HEK293 (cell line): ENCODE data around the gene FHL3.

Experiments
- BCL11A ChIP-seq: fragments of 450-650 bp; formaldehyde crosslinking; IDR thresholded peaks from 2 replicates; pipeline ENCODE4 v1.5.1; 2016; ENCODE audit warnings: low read depth, missing biosample characterization, missing genetic modification characterization
- HOXC10 ChIP-seq: sonication (generic); formaldehyde crosslinking; IDR thresholded peaks from 2 replicates; pipeline ENCODE4 v1.8.1; 2023; ENCODE audit warnings: mild to moderate bottlenecking, missing genetic modification reagents
- KLF17 ChIP-seq: fragments of 450-650 bp; formaldehyde crosslinking; IDR thresholded peaks from 2 replicates; pipeline ENCODE4 v1.5.1; 2016; ENCODE audit warnings: missing biosample characterization, missing genetic modification characterization
- KLF7 ChIP-seq: fragments of 450-650 bp; formaldehyde crosslinking; IDR thresholded peaks from 2 replicates; pipeline ENCODE4 v1.5.1; 2016; ENCODE audit warnings: missing biosample characterization, missing genetic modification characterization, borderline replicate concordance
- MZF1 ChIP-seq: fragments of 450-650 bp; formaldehyde crosslinking; IDR thresholded peaks from 2 replicates; pipeline ENCODE4 v1.5.1; 2017; ENCODE audit warnings: missing biosample characterization, missing genetic modification characterization, borderline replicate concordance
- PATZ1 ChIP-seq: fragments of 450-650 bp; formaldehyde crosslinking; IDR thresholded peaks from 2 replicates; pipeline ENCODE4 v1.5.1; 2016; ENCODE audit warnings: missing biosample characterization, missing genetic modification characterization
- REPIN1 ChIP-seq: fragments of 450-650 bp; formaldehyde crosslinking; IDR thresholded peaks from 2 replicates; pipeline ENCODE4 v1.5.1; 2017; ENCODE audit warnings: missing biosample characterization, missing genetic modification characterization, low read depth
- SALL2 ChIP-seq: fragments of 450-650 bp; formaldehyde crosslinking; IDR thresholded peaks from 2 replicates; pipeline ENCODE4 v1.5.0; 2017; ENCODE audit warnings: missing biosample characterization, mild to moderate bottlenecking, missing genetic modification characterization, borderline replicate concordance
- SCRT1 ChIP-seq: fragments of 450-650 bp; formaldehyde crosslinking; IDR thresholded peaks from 2 replicates; pipeline ENCODE4 v1.5.1; 2016; ENCODE audit warnings: missing biosample characterization, missing genetic modification characterization, borderline replicate concordance
- SETDB1 ChIP-seq: IDR thresholded peaks from one replicate; pipeline ENCODE4 v1.6.1; 2017; ENCODE audit warnings: mild to moderate bottlenecking, low read length, moderate library complexity, mixed read lengths; ENCODE audit not compliant: insufficient read length
- TSHZ1 ChIP-seq: fragments of 450-650 bp; formaldehyde crosslinking; IDR thresholded peaks from 2 replicates; pipeline ENCODE4 v1.5.1; 2016; ENCODE audit warnings: missing biosample characterization, missing genetic modification characterization, borderline replicate concordance
- ZFP3 ChIP-seq: fragments of 450-650 bp; formaldehyde crosslinking; IDR thresholded peaks from 2 replicates; pipeline ENCODE4 v1.5.1; 2016; ENCODE audit warnings: low read depth, missing biosample characterization, missing genetic modification characterization
- ZFP41 ChIP-seq: fragments of 450-650 bp; formaldehyde crosslinking; IDR thresholded peaks from 2 replicates; pipeline ENCODE4 v1.5.1; 2016; ENCODE audit warnings: missing biosample characterization, missing genetic modification characterization, borderline replicate concordance
- ZNF114 ChIP-seq: fragments of 450-650 bp; formaldehyde crosslinking; IDR thresholded peaks from 2 replicates; pipeline ENCODE4 v1.5.0; 2017; ENCODE audit warnings: missing biosample characterization, missing genetic modification characterization
- ZNF132 ChIP-seq: fragments of 450-650 bp; formaldehyde crosslinking; IDR thresholded peaks from 2 replicates; pipeline ENCODE4 v1.5.1; 2017; ENCODE audit warnings: missing biosample characterization, missing genetic modification characterization, borderline replicate concordance
- ZNF138 ChIP-seq: fragments of 450-650 bp; formaldehyde crosslinking; IDR thresholded peaks from 2 replicates; pipeline ENCODE4 v1.5.1; 2016; ENCODE audit warnings: missing biosample characterization, missing genetic modification characterization, borderline replicate concordance
- ZNF146 ChIP-seq: fragments of 450-650 bp; formaldehyde crosslinking; IDR thresholded peaks from 2 replicates; pipeline ENCODE4 v1.5.1; 2016; ENCODE audit warnings: missing biosample characterization, missing genetic modification characterization
- ZNF16 ChIP-seq: fragments of 450-650 bp; formaldehyde crosslinking; IDR thresholded peaks from 2 replicates; pipeline ENCODE4 v1.5.1; 2016; ENCODE audit warnings: low read depth, missing biosample characterization, missing genetic modification characterization
- ZNF23 ChIP-seq: fragments of 450-650 bp; formaldehyde crosslinking; IDR thresholded peaks from 2 replicates; pipeline ENCODE4 v1.5.1; 2016; ENCODE audit warnings: missing biosample characterization, missing genetic modification characterization, borderline replicate concordance
- ZNF292 ChIP-seq: fragments of 450-650 bp; formaldehyde crosslinking; IDR thresholded peaks from 2 replicates; pipeline ENCODE4 v1.5.1; 2016; ENCODE audit warnings: low read depth, missing biosample characterization, missing genetic modification characterization, borderline replicate concordance
- ZNF391 ChIP-seq: fragments of 450-650 bp; formaldehyde crosslinking; IDR thresholded peaks from 2 replicates; pipeline ENCODE4 v1.5.1; 2016; ENCODE audit warnings: low read depth, missing biosample characterization, missing genetic modification characterization, borderline replicate concordance
- ZNF398 ChIP-seq: fragments of 450-650 bp; formaldehyde crosslinking; IDR thresholded peaks from 2 replicates; pipeline ENCODE4 v1.5.1; 2017; ENCODE audit warnings: missing biosample characterization, missing genetic modification characterization
- ZNF521 ChIP-seq: fragments of 450-650 bp; formaldehyde crosslinking; IDR thresholded peaks from 2 replicates; pipeline ENCODE4 v1.5.1; 2017; ENCODE audit warnings: missing biosample characterization, mild to moderate bottlenecking, missing genetic modification characterization
- ZNF530 ChIP-seq: fragments of 450-650 bp; formaldehyde crosslinking; IDR thresholded peaks from 2 replicates; pipeline ENCODE4 v1.5.1; 2016; ENCODE audit warnings: low read depth, missing biosample characterization, missing genetic modification characterization
- ZNF596 ChIP-seq: fragments of 450-650 bp; IDR thresholded peaks from 2 replicates; pipeline ENCODE4 v1.5.0; 2018; ENCODE audit warnings: missing biosample characterization, mild to moderate bottlenecking, missing genetic modification characterization, moderate library complexity
- ZNF600 ChIP-seq: fragments of 450-650 bp; formaldehyde crosslinking; IDR thresholded peaks from 2 replicates; pipeline ENCODE4 v1.5.1; 2016; ENCODE audit warnings: missing biosample characterization, missing genetic modification characterization
- ZNF624 ChIP-seq: fragments of 450-650 bp; formaldehyde crosslinking; IDR thresholded peaks from 2 replicates; pipeline ENCODE4 v1.5.1; 2017; ENCODE audit warnings: missing biosample characterization, missing genetic modification characterization
- ZNF639 ChIP-seq: fragments of 450-650 bp; formaldehyde crosslinking; IDR thresholded peaks from 2 replicates; pipeline ENCODE4 v1.5.1; 2016; ENCODE audit warnings: missing biosample characterization, missing genetic modification characterization
- ZNF658 ChIP-seq: fragments of 450-650 bp; formaldehyde crosslinking; IDR thresholded peaks from 2 replicates; pipeline ENCODE4; 2016; ENCODE audit warnings: missing biosample characterization, missing genetic modification characterization
- ZNF664 ChIP-seq: fragments of 450-650 bp; formaldehyde crosslinking; IDR thresholded peaks from 2 replicates; pipeline ENCODE4 v1.5.1; 2016; ENCODE audit warnings: missing biosample characterization, missing genetic modification characterization
- ZNF707 ChIP-seq: fragments of 450-650 bp; formaldehyde crosslinking; IDR thresholded peaks from 2 replicates; pipeline ENCODE4 v1.5.1; 2016; ENCODE audit warnings: missing biosample characterization, missing genetic modification characterization
- ZNF792 ChIP-seq: fragments of 450-650 bp; formaldehyde crosslinking; IDR thresholded peaks from 2 replicates; pipeline ENCODE4 v1.5.1; 2016; ENCODE audit warnings: missing biosample characterization, missing genetic modification characterization

Gene FHL3

GRCh38 chr1:38029081-38029681 lies 23.9 kb upstream of the FHL3 start (continued):
- no peak for TF ChIP-seq TSHZ1
- no peak for TF ChIP-seq ZNF639 (tag by site-specific recombination)
- no peak for TF ChIP-seq ZNF707 (tag by site-specific recombination)
- no peak for TF ChIP-seq ZNF23
- no peak for TF ChIP-seq ZNF146
- no peak for TF ChIP-seq ZNF138 (tag by site-specific recombination)
- no peak for TF ChIP-seq ZNF16 (tag by site-specific recombination)
- TF ChIP-seq ZNF398 (tag by site-specific recombination): no peak
- TF ChIP-seq ZNF624 (tag by site-specific recombination): no peak
- no peak for TF ChIP-seq ZFP41 (tag by site-specific recombination)
- peak; percentile 11; the same call in 1 of the 2 replicates for TF ChIP-seq KLF17
- TF ChIP-seq HOXC10 (CRISPR knock-in tag): no peak
- TF ChIP-seq ZNF792 (tag by site-specific recombination): no peak
- TF ChIP-seq MZF1 (tag by site-specific recombination): no peak
- TF ChIP-seq SETDB1: no peak
- TF ChIP-seq ZNF391: no peak
- no peak for TF ChIP-seq ZFP3
- TF ChIP-seq ZNF600 (tag by site-specific recombination): no peak
- TF ChIP-seq ZNF132 (tag by site-specific recombination): no peak
- TF ChIP-seq SCRT1: no peak
- no peak for TF ChIP-seq ZNF664 (tag by site-specific recombination)
- TF ChIP-seq ZNF658: no peak
- no peak for TF ChIP-seq ZNF521 (tag by site-specific recombination)
- TF ChIP-seq REPIN1: no peak
- TF ChIP-seq KLF7: no peak
- no peak; the same call in 1 of the 2 replicates for TF ChIP-seq PATZ1 (tag by site-specific recombination)
- no peak for TF ChIP-seq BCL11A (tag by site-specific recombination)
- no peak for TF ChIP-seq ZNF596 (tag by site-specific recombination)
- TF ChIP-seq ZNF114 (tag by site-specific recombination): no peak
- TF ChIP-seq ZNF530 (tag by site-specific recombination): no peak
- no peak for TF ChIP-seq SALL2 (tag by site-specific recombination)
- TF ChIP-seq ZNF292 (tag by site-specific recombination): no peak
